HG03108 (cell line): ENCODE measurements around the gene CFAP161.

Source experiments
- ATAC-seq: cut with Tn5 transposase; IDR thresholded peaks from one replicate; pipeline ENCODE4 v1.9.1; 2021; ENCODE audit warnings: moderate library complexity; ENCODE audit not compliant: unreplicated experiment

CFAP161 gene

DNA sequence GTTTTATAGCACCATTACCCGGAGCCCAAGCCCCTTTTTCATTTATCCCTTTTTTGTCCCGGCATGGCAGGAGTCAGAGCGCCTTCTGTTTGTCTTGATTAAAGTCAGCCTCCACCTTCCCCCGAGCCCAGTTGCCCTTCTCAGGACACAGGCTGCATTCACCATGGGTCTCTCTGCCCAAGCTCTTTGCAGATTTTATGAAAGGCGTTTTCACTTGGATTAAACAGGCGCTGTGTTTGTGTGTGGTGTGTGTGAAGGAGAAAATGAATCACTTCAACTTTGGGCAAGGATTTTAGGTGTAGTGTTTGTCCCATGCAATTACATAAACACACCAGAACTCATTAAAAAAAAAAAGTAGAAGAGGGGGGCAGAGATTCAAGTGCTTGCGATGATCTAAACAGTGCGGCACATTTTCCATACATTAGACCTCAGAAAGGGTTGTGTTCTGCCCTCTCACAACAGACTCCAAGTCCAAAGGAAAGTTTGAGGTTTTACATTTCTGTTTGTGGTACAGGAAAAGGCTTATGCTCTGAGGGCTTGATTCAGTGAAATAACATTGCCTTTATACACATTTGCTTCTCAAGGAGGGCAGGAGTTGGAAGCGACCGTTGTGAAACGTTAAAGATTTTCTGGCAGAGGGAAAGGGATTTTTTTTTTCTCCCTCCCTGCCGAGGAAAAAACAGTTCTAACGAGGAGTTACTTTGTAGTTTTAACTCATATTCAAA, 48.1 kb downstream of the CFAP161 start:
- ATAC-seq = no peak

DNA sequence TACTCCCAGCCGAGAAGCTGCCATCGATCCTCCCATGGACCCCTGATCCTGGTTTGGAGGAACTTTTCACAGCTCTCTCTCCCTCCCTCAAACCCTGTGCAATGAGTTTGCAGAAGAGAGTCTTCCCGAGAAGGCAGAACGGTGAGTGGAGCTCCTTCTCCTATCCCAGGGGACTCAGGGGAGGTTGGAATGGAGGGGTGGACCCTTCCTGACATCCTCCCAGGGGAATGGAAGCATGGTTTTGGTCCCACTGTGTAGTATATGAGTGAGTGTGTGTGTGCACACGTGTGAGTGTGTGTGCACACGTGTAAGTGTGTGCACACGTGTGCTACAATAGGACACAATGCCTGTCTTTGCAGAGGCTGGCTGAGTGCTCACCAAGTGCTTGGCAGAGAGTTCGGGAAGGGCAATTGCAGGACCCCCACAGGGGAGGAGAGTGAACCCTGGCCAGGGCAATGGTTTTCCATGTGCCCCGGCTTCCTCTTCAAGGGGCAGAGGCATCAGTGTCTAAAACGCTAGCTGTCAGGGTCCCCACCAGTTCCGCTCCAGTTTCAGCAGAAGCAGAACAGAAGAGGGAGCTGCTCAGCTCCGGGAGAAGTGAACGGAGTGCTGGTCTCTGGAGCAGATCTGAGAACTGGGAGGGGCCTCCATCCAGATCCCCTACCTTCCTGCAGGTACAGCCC, 48.8 kb downstream of the CFAP161 start:
- ATAC-seq = no peak

GRCh38 chr15:81183439-81183775, 49.3 kb downstream of the CFAP161 start:
- no peak for ATAC-seq

DNA sequence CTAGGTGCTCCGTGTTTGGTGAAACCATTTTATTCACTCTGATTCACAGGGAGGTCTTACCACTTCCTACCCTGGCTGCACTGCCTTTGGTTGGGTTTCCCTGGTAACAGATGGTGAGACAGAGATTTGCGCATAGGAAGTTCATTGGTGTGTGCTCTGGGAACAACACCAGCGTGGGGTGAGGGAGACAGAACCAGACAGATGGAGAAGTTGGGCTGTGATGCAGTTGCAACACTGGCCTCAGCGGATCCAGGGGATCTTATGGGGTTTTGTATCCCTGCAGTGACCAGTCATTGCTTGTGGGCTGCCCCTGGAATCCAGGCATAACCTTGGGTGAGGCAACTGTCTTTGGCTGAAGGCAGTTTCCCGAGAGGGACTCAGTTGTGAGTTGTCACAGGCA, 50.1 kb downstream of the CFAP161 start:
- ATAC-seq = no peak

GRCh38 chr15:81185631-81186295, 51.7 kb downstream of the CFAP161 start:
- no peak for ATAC-seq

GRCh38 chr15:81188354-81188753, 54.3 kb downstream of the CFAP161 start:
- no peak for ATAC-seq

DNA sequence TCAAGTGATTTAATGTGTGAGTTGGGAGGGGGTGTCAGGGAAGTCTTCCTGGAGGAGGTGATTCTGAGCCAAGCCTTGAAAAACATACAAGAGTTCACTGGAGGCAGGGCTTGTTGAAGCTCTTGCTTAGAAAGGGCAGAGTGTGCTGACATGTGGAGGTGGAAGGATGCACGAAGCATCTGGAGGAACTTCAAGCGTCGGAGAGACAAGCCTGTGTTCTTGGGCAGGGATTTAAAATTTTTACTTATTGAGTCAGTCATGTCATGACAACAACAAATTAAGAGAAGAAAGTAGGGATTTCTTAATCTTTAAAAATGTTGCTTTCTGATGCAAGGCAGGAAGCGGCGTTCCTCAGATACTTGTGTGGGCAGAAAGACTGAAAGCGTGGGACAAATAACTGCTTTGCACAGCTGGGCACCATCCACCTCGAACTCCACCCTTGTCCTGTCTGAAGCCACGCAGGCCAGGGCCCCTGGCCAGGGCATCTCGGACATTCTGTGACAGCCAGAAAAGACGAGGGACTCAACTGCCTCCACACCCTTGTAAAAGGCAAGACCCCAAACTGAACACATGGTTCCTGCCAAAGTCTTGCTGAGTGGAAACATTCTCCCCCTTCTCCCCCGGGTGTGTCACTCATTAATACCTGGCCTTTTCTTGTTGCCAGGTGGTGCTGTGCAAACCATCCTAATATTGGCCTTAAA, 55.7 kb downstream of the CFAP161 start:
- ATAC-seq = no peak

GRCh38 chr15:81190922-81191507, 56.9 kb downstream of the CFAP161 start:
- ATAC-seq = no peak

- no peak for ATAC-seq
Observed at GRCh38 chr15:81191701-81192100, 57.6 kb downstream of the CFAP161 start.

DNA sequence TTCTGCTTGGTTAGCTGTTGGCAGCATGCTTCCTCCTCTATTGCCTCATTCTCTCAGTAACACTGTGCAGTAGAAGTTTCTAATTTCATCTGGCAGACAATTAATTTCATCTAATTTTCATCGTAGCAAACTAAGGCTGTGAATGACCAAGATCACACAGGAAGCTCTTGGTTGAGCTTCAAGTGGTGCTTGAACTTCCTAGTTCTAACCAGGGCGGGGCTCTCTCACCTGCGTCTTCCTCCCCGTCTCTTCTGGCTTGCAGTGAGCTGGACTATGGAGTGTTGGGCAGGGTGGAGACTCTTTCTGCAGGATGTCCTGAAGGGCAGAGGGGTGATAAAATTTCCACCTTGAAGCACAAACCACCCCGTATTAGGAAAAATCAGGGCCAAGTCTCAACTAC, 60.7 kb downstream of the CFAP161 start:
- no peak for ATAC-seq

- ATAC-seq = no peak
Observed at GRCh38 chr15:81195339-81195864, 61.3 kb downstream of the CFAP161 start.

- no peak for ATAC-seq
Observed at GRCh38 chr15:81196576-81197254, 62.6 kb downstream of the CFAP161 start, which contains the start of gene IL16. Gene IL16, plus strand, starts transcription at chr15:81196879. Its CDS starts 28,521 bp downstream, at chr15:81225400.

DNA sequence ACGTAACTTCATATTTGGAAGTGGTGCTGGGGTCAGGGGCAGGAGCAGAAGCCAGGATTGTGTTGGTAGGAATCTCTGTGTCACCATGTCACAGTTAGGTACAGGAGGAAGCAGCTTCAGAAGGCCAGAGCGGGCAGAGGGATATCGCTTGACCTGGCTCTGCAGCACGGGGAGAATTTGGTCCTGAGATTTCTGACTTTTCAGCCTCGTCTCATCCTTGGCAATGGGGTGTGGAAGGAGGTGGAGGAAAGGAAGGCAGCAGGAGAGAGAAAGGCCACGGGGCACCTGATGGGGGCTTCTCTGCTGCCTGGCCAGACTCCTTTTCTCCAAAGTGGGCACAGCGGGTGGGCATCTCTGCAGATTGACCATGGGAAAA, 63.2 kb downstream of the CFAP161 start:
- no peak for ATAC-seq

GRCh38 chr15:81197688-81198281, 63.7 kb downstream of the CFAP161 start:
- no peak for ATAC-seq
